PC-9 (cell line): ENCODE measurements around the gene SPIN1.

ENCODE experiments used
- CTCF ChIP-seq: fragments of 200-600 bp; sonication (generic); conservative IDR thresholded peaks from 2 replicates; pipeline ENCODE4 v1.6.1; 2017; ENCODE audit warnings: mixed run types, antibody characterized with exemption, mild to moderate bottlenecking, moderate library complexity
- EZH2 ChIP-seq: fragments of 200-600 bp; sonication (generic); IDR thresholded peaks from 2 replicates; pipeline ENCODE4 v1.8.0; 2017; ENCODE audit warnings: antibody characterized with exemption, low read depth

GRCh38 chr9:88523056-88523455 is 134.8 kb downstream of the SPIN1 start:
- TF ChIP-seq CTCF (no peak), EZH2 (no peak)
